HL-60 (cell line): ENCODE results near the gene MAP1LC3A.

Source experiments
- GABPA ChIP-seq: IDR thresholded peaks from 2 replicates; pipeline ENCODE4 v1.6.1; 2012; ENCODE audit warnings: low read depth
- POLR2AphosphoS5 ChIP-seq: IDR thresholded peaks from 2 replicates; pipeline ENCODE4 v1.6.1; 2012; ENCODE audit warnings: low read depth
- SPI1 ChIP-seq: IDR thresholded peaks from 2 replicates; pipeline ENCODE4 v1.6.1; 2012; ENCODE audit warnings: low read depth, mild to moderate bottlenecking, borderline replicate concordance
- TF ChIP-seq, protein P1 (sequence below): IDR thresholded peaks from one replicate; pipeline ENCODE4 v1.5.1; 2011; ENCODE audit warnings: low read length, control low read depth, inconsistent platforms; ENCODE audit not compliant: insufficient read depth
- TF ChIP-seq, protein P2 (sequence below): IDR thresholded peaks from 2 replicates; pipeline ENCODE4 v1.6.1; 2012; ENCODE audit warnings: low read depth; ENCODE audit not compliant: insufficient replicate concordance

DNA sequence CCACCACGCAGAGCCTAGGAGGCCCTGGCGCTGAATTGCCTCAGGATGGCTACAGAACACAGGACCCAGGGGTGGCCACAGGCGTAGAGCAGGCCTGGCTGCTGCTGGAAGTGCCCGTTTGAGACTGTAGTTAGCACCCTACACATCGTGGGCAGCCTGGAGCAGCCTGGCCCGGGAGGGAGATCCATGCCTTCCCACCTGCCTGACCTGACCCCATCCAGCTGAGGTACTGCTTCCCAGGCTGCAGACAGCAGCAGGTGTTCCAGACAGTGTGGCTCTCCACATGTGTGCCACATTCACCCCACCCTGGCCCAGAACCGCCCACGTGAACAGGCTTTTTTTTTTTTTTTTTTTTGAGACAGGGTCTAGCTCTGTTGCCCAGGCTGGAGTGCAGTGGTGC is 20.9 kb upstream of the MAP1LC3A start:
- TF ChIP-seq, protein P1, sequence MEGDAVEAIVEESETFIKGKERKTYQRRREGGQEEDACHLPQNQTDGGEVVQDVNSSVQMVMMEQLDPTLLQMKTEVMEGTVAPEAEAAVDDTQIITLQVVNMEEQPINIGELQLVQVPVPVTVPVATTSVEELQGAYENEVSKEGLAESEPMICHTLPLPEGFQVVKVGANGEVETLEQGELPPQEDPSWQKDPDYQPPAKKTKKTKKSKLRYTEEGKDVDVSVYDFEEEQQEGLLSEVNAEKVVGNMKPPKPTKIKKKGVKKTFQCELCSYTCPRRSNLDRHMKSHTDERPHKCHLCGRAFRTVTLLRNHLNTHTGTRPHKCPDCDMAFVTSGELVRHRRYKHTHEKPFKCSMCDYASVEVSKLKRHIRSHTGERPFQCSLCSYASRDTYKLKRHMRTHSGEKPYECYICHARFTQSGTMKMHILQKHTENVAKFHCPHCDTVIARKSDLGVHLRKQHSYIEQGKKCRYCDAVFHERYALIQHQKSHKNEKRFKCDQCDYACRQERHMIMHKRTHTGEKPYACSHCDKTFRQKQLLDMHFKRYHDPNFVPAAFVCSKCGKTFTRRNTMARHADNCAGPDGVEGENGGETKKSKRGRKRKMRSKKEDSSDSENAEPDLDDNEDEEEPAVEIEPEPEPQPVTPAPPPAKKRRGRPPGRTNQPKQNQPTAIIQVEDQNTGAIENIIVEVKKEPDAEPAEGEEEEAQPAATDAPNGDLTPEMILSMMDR: no peak
- TF ChIP-seq GABPA (no peak), SPI1 (no peak), POLR2AphosphoS5 (no peak)
- TF ChIP-seq, protein P2, sequence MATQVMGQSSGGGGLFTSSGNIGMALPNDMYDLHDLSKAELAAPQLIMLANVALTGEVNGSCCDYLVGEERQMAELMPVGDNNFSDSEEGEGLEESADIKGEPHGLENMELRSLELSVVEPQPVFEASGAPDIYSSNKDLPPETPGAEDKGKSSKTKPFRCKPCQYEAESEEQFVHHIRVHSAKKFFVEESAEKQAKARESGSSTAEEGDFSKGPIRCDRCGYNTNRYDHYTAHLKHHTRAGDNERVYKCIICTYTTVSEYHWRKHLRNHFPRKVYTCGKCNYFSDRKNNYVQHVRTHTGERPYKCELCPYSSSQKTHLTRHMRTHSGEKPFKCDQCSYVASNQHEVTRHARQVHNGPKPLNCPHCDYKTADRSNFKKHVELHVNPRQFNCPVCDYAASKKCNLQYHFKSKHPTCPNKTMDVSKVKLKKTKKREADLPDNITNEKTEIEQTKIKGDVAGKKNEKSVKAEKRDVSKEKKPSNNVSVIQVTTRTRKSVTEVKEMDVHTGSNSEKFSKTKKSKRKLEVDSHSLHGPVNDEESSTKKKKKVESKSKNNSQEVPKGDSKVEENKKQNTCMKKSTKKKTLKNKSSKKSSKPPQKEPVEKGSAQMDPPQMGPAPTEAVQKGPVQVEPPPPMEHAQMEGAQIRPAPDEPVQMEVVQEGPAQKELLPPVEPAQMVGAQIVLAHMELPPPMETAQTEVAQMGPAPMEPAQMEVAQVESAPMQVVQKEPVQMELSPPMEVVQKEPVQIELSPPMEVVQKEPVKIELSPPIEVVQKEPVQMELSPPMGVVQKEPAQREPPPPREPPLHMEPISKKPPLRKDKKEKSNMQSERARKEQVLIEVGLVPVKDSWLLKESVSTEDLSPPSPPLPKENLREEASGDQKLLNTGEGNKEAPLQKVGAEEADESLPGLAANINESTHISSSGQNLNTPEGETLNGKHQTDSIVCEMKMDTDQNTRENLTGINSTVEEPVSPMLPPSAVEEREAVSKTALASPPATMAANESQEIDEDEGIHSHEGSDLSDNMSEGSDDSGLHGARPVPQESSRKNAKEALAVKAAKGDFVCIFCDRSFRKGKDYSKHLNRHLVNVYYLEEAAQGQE: no peak
